SK-N-SH (cell line): ENCODE data around the gene CIAO3. TPM values are rescaled to one million over a fixed set of nuclear protein-coding genes. Genes with fewer than 3 reads are reported as not detected.

ENCODE experiments used
- CTCF ChIA-PET: fragments of 300-600, 350-600 bp; formaldehyde crosslinking; extraction: SDS; loops from one replicate; lab custom pipeline; 2021; lab: Yijun Ruan, JAX
- POLR2A ChIA-PET: fragments of 350-600 bp; sonication (Branson Sonifier 250); formaldehyde crosslinking; extraction: SDS; loops from one replicate; lab custom pipeline; 2020; ENCODE audit warnings: antibody characterized with exemption, inconsistent platforms; lab: Yijun Ruan, JAX
- DNase-seq: peaks from one replicate; pipeline ENCODE4 v3.0.0; 2012
- H2AFZ ChIP-seq: fragments of 200-600 bp; sonication (generic); 2 replicates; pipeline ENCODE4 v1.8.1; 2016; ENCODE audit warnings: antibody characterized with exemption, mild to moderate bottlenecking, low read depth
- H3F3A ChIP-seq: fragments of 200-600 bp; sonication (generic); replicated peaks from 2 replicates; pipeline ENCODE3; 2016; ENCODE audit warnings: antibody characterized with exemption, mild to moderate bottlenecking; ENCODE audit not compliant: insufficient read depth
- H3K27ac ChIP-seq, 2 experiments: fragments of 200-500 bp in 1 of 2; fragments of 200-600 bp in 1 of 2; sonication (Bioruptor generic) in 1 of 2; sonication (generic), shearing (Covaris generic) in 1 of 2; 2 replicates each; pipeline versions ENCODE4 v1.5.1 to v1.6.1; 2014 to 2016; ENCODE audit warnings: low read depth in 2 of 2, inconsistent platforms in 1 of 2, low read length in 1 of 2, mild to moderate bottlenecking in 1 of 2, mixed read lengths in 1 of 2
- H3K27me3 ChIP-seq: fragments of 200-600 bp; sonication (generic), shearing (Covaris generic); 2 replicates; pipeline ENCODE4 v1.6.1; 2016; ENCODE audit warnings: mixed run types; ENCODE audit not compliant: insufficient read depth
- H3K36me3 ChIP-seq, 2 experiments: fragments of 200-500 bp in 1 of 2; fragments of 200-600 bp in 1 of 2; sonication (Bioruptor generic) in 1 of 2; sonication (generic) in 1 of 2; replicated peaks in 1 of 2; 2 replicates each; pipeline versions ENCODE3 to v1.5.1; 2014 to 2016; ENCODE audit warnings: low read length in 1 of 2, mild to moderate bottlenecking in 1 of 2; ENCODE audit not compliant: insufficient read depth in 2 of 2, control insufficient read depth in 1 of 2
- H3K4me1 ChIP-seq, 2 experiments: fragments of 200-500 bp in 1 of 2; fragments of 200-600 bp in 1 of 2; sonication (Bioruptor generic) in 1 of 2; sonication (generic), shearing (Covaris generic) in 1 of 2; 2 replicates each; pipeline versions ENCODE4 v1.5.1 to v1.6.1; 2014 to 2016; ENCODE audit warnings: low read depth in 1 of 2, low read length in 1 of 2, mixed run types in 1 of 2; ENCODE audit not compliant: insufficient read depth in 2 of 2, control insufficient read depth in 1 of 2
- H3K4me2 ChIP-seq: fragments of 200-600 bp; sonication (generic), shearing (Covaris generic); 2 replicates; pipeline ENCODE4 v1.6.1; 2017; ENCODE audit warnings: mixed run types
- H3K4me3 ChIP-seq, 2 experiments: fragments of 200-500 bp in 1 of 2; fragments of 200-600 bp in 1 of 2; sonication (Bioruptor generic) in 1 of 2; sonication (generic), shearing (Covaris generic) in 1 of 2; 2 replicates each; pipeline versions ENCODE4 v1.5.1 to v1.8.1; 2014 to 2016; ENCODE audit warnings: low read depth in 2 of 2, inconsistent platforms in 1 of 2, low read length in 1 of 2, mild to moderate bottlenecking in 1 of 2, mixed read lengths in 1 of 2, moderate library complexity in 1 of 2
- H3K79me2 ChIP-seq: fragments of 200-600 bp; sonication (generic); 2 replicates; pipeline ENCODE4 v1.8.1; 2017; ENCODE audit warnings: mild to moderate bottlenecking; ENCODE audit not compliant: insufficient read depth
- H3K9ac ChIP-seq: fragments of 200-600 bp; sonication (generic); 2 replicates; pipeline ENCODE4 v1.6.1; 2017; ENCODE audit warnings: mixed run types
- H3K9me2 ChIP-seq: fragments of 200-600 bp; sonication (generic); 2 replicates; pipeline ENCODE4 v1.6.1; 2017; ENCODE audit warnings: mixed run types
- H3K9me3 ChIP-seq: fragments of 200-600 bp; sonication (generic); 2 replicates; pipeline ENCODE4 v1.6.1; 2017; ENCODE audit warnings: mixed run types, mild to moderate bottlenecking, moderate library complexity
- H4K20me1 ChIP-seq: fragments of 200-600 bp; sonication (generic); 2 replicates; pipeline ENCODE4 v1.6.1; 2017; ENCODE audit warnings: mild to moderate bottlenecking, mixed run types; ENCODE audit not compliant: insufficient read depth
- CHD2 ChIP-seq: fragments of 150-350 bp; IDR thresholded peaks from 2 replicates; pipeline ENCODE4 v1.6.1; 2018; ENCODE audit warnings: low read length; ENCODE audit not compliant: partially characterized antibody
- EP300 ChIP-seq, 2 experiments: IDR thresholded peaks; 2 replicates each; pipeline versions ENCODE4 v1.4.0 to v1.6.1; 2012; ENCODE audit warnings: borderline replicate concordance in 1 of 2, low read depth in 1 of 2, low read length in 1 of 2
- FOSL2 ChIP-seq: IDR thresholded peaks from 2 replicates; pipeline ENCODE4 v1.4.0; 2012; ENCODE audit warnings: low read depth, mild to moderate bottlenecking, moderate library complexity, borderline replicate concordance
- FOXJ3 ChIP-seq: sonication (generic); formaldehyde crosslinking; IDR thresholded peaks from 2 replicates; pipeline ENCODE4 v1.5.1; 2020; ENCODE audit warnings: mild to moderate bottlenecking, missing genetic modification reagents
- FOXM1 ChIP-seq: IDR thresholded peaks from 2 replicates; pipeline ENCODE4 v1.4.0; 2012; ENCODE audit warnings: low read depth, mild to moderate bottlenecking
- GATA2 ChIP-seq: sonication (generic); formaldehyde crosslinking; IDR thresholded peaks from 2 replicates; pipeline ENCODE4 v1.5.0; 2020; ENCODE audit warnings: mild to moderate bottlenecking, missing genetic modification reagents
- JUND ChIP-seq: IDR thresholded peaks from 2 replicates; pipeline ENCODE4 v1.4.0; 2012
- NRF1 ChIP-seq: IDR thresholded peaks from 2 replicates; pipeline ENCODE4 v1.6.1; 2012; ENCODE audit warnings: low read depth, mild to moderate bottlenecking, low read length
- RAD21 ChIP-seq: IDR thresholded peaks from 2 replicates; pipeline ENCODE4 v1.6.1; 2012; ENCODE audit warnings: mild to moderate bottlenecking, low read length
- REST ChIP-seq: IDR thresholded peaks from 2 replicates; pipeline ENCODE4 v1.6.1; 2012; ENCODE audit warnings: mild to moderate bottlenecking, low read depth, low read length, moderate library complexity
- RXRA ChIP-seq: IDR thresholded peaks from 2 replicates; pipeline ENCODE4 v1.4.0; 2012; ENCODE audit warnings: low read depth, mild to moderate bottlenecking, borderline replicate concordance
- SIN3A ChIP-seq: IDR thresholded peaks from 2 replicates; pipeline ENCODE4 v1.6.1; 2012; ENCODE audit warnings: low read depth, mild to moderate bottlenecking, low read length, moderate library complexity, borderline replicate concordance
- TEAD4 ChIP-seq: IDR thresholded peaks from 2 replicates; pipeline ENCODE4 v1.4.0; 2012; ENCODE audit warnings: mild to moderate bottlenecking, borderline replicate concordance; ENCODE audit not compliant: insufficient read depth
- YY1 ChIP-seq: IDR thresholded peaks from 2 replicates; pipeline ENCODE4 v1.4.0; 2012; ENCODE audit warnings: low read depth, mild to moderate bottlenecking
- ZBTB33 ChIP-seq: IDR thresholded peaks from 2 replicates; pipeline ENCODE4 v1.4.0; 2012; ENCODE audit warnings: low read depth, borderline replicate concordance
- WGBS: methylation state at CpG from one replicate; pipeline ENCODE4 v1.1.6; 2017; ENCODE audit warnings: low lambda C conversion rate; 5-methylcytosine and 5-hydroxymethylcytosine counted together
- polyA plus RNA-seq, 3 experiments: library from polyadenylated mRNA; depleted of rRNA; stranded (reverse); fragments of >200 nt; gene quantifications; 2 replicates each; pipeline ENCODE4 v1.2.3, GENCODE V29; 2012
- TF ChIP-seq, protein P1 (sequence below): fragments of 150-350 bp; IDR thresholded peaks from 2 replicates; pipeline ENCODE4 v1.6.1; 2017; ENCODE audit warnings: antibody characterized with exemption, low read length, low read depth, borderline replicate concordance
- TF ChIP-seq, protein P2 (sequence below): IDR thresholded peaks from 2 replicates; pipeline ENCODE4 v1.4.0; 2012; ENCODE audit warnings: low read depth
- TF ChIP-seq, protein P3 (sequence below): IDR thresholded peaks from 2 replicates; pipeline ENCODE4 v1.4.0; 2012; ENCODE audit warnings: low read depth, borderline replicate concordance

The CIAO3 gene
- polyA plus RNA-seq, 1 of the 3 experiments (the other 2 are of a cell fraction), result 14.4 TPM

DNA sequence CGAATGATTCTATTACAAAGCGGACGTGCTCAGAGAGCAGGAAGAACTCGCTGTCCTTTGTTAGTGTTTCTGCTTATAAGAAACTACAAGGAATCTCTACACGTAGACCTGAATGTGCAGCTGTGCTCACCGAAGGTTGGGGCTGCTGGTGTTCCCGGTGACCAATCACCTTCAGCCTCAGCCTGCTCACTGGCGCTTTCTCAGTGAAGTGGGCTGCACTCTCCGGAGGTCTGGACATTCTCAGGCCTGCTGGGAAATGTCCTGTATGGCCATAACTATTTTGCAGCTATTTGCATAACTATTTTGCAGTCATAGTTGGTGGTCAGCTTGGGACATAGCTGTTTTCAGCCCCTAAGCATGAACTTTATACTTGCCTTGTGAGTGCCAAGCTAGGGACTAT, 9.7 kb upstream of the CIAO3 start:
- H3K27ac ChIP-seq, result no peak overlapping the region
- H3K27me3 ChIP-seq, result no peaks in the 10 kb centered on the region
- DNase-seq, result no peak
- no peaks in the 10 kb centered on the region for H3K79me2 ChIP-seq
- H4K20me1 ChIP-seq, result no peaks in the 10 kb centered on the region
- no peak overlapping the region for H2AFZ ChIP-seq
- 64% methylated on average over 9 of the region's 9 CpGs for WGBS
- ChIA-PET POLR2A (interaction anchor here (1.0 kb wide), 1 partner anchor 30 kb away, joined by 4 read pairs; the partner anchor contains the start of gene ANTKMT), CTCF (interaction anchor here (0.7 to 1.4 kb wide), 3 partner anchors 9 to 34 kb away, joined by 3 to 8 read pairs (median 3); no protein-coding TSS in a partner anchor)
- H3K36me3 ChIP-seq, result no peaks in the 10 kb centered on the region
- TF ChIP-seq EP300 (IDR thresholded peaks at IDR 0.05; ENCODE audit: borderline replicate concordance in 1 of 2, low read depth in 1 of 2, low read length in 1 of 2) (no peak), ZBTB33 (no peak), SIN3A (no peak), YY1 (no peak), RXRA (no peak), GATA2 (no peak), NRF1 (no peak), FOSL2 (no peak), FOXM1 (no peak), CHD2 (no peak)
- TF ChIP-seq, protein P1, sequence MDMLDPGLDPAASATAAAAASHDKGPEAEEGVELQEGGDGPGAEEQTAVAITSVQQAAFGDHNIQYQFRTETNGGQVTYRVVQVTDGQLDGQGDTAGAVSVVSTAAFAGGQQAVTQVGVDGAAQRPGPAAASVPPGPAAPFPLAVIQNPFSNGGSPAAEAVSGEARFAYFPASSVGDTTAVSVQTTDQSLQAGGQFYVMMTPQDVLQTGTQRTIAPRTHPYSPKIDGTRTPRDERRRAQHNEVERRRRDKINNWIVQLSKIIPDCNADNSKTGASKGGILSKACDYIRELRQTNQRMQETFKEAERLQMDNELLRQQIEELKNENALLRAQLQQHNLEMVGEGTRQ, result no peak
- TF ChIP-seq, protein P2, sequence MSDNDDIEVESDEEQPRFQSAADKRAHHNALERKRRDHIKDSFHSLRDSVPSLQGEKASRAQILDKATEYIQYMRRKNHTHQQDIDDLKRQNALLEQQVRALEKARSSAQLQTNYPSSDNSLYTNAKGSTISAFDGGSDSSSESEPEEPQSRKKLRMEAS, result no peak
- H3K4me1 ChIP-seq, result no peaks in the 10 kb centered on the region
- no peak overlapping the region for H3K9ac ChIP-seq
- H3K4me3 ChIP-seq, result no peak overlapping the region
- no peak overlapping the region for H3K4me2 ChIP-seq
- H3F3A ChIP-seq, result peaks cover 4% of the 10 kb centered on the region
- no peaks in the 10 kb centered on the region for H3K9me2 ChIP-seq
- no peaks in the 10 kb centered on the region for H3K9me3 ChIP-seq

GRCh38 chr16:749010-749409, 8.2 kb upstream of the CIAO3 start:
- Histone ChIP-seq H3K4me3 (no peak overlapping the region), H3K9me2 (no peaks in the 10 kb centered on the region), H3K9me3 (no peaks in the 10 kb centered on the region), H3K4me2 (no peak overlapping the region), H3K27ac (no peak overlapping the region), H3F3A (peaks cover 4% of the 10 kb centered on the region), H3K79me2 (no peaks in the 10 kb centered on the region), H4K20me1 (no peaks in the 10 kb centered on the region), H3K27me3 (no peaks in the 10 kb centered on the region), H2AFZ (no peak overlapping the region), H3K4me1 (no peaks in the 10 kb centered on the region), H3K9ac (no peak overlapping the region), H3K36me3 (no peaks in the 10 kb centered on the region)
- no peak for DNase-seq
- TF ChIP-seq, protein P3, sequence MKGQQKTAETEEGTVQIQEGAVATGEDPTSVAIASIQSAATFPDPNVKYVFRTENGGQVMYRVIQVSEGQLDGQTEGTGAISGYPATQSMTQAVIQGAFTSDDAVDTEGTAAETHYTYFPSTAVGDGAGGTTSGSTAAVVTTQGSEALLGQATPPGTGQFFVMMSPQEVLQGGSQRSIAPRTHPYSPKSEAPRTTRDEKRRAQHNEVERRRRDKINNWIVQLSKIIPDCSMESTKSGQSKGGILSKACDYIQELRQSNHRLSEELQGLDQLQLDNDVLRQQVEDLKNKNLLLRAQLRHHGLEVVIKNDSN, result no peak
- TF ChIP-seq RXRA (no peak), EP300 (IDR thresholded peaks at IDR 0.05; ENCODE audit: borderline replicate concordance in 1 of 2, low read depth in 1 of 2, low read length in 1 of 2) (no peak), FOXJ3 (CRISPR knock-in tag) (no peak), TEAD4 (no peak), SIN3A (no peak), JUND (no peak), NRF1 (no peak), REST (no peak), RAD21 (no peak)
- TF ChIP-seq, protein P1, result no peak
- 90% methylated on average over 6 of the region's 6 CpGs for WGBS
- CTCF ChIA-PET, result interaction anchor here (1.1 to 1.6 kb wide), 3 partner anchors 8 to 37 kb away, joined by 3 to 5 read pairs (median 3); partner anchors contain the start of gene CIAO3
- POLR2A ChIA-PET, result no interaction called here
